HG03066 (cell line): ENCODE data around the gene HIF1A.
"Not testable (repeated sequence)": the region's sequence is repeated elsewhere in the genome, so short reads cannot be mapped to it uniquely, and the experiment has no call there.

Source experiments
- ATAC-seq: cut with Tn5 transposase; IDR thresholded peaks from one replicate; pipeline ENCODE4 v1.9.1; 2021; ENCODE audit warnings: low read depth; ENCODE audit not compliant: unreplicated experiment

Gene HIF1A

DNA sequence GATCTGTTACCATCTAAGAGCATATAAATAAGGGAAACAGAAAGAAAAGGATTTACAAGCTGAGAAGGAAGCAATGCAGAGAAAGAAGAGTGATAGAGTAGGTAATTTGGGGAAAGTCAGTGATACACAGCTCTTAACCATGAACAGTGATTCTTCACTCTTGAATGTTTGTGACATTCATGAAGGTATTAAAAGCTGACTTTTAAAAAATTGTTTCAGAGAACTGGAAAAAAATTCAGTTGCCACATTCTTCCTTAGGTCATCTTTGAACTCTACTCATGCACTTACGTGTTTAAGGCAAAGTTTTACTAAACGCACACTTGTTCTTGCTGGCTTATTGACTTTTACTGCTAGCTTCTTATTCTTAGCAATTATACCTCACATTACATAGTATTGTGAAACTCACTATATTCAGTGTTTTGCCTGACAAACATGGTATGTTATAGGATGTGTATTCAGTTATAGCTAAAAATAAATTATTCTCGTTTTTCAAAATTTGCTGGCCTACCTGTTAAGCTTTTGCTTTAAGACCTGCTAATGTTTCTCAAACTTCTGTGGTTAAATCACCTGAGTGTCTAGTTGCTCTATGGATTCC is 10.9 kb downstream of the HIF1A start:
- no peak for ATAC-seq

DNA sequence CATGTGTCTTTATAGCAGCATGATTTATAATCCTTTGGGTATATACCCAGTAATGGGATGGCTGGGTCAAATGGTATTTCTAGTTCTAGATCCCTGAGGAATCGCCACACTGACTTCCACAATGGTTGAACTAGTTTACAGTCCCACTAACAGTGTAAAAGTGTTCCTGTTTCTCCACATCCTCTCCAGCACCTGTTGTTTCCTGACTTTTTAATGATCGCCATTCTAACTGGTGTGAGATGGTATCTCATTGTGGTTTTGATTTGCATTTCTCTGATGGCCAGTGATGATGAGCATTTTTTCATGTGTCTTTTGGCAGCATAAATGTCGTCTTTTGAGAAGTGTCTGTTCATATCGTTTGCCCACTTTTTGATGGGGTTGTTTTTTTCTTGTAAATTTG is 12.5 kb downstream of the HIF1A start:
- not testable (repeated sequence) for ATAC-seq

DNA sequence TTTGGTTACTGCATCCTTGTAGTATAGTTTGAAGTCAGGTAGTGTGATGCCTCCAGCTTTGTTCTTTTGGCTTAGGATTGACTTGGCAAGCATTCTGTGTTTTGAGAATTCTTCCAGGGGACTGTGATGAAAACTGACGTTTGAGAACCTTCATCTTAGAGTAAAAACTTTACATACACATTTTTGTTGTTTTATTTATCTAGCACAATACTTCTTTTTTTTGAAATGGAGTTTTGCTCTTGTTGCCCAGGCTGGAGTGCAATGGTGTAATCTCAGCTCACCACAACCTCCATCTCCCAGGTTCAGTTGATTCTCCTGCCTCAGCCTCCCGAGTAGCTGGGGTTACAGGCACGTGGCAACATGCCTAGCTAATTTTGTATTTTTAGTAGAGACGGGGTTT is 13.4 kb downstream of the HIF1A start:
- ATAC-seq = not testable (repeated sequence)

GRCh38 chr14:61710853-61711817 is 15.8 kb downstream of the HIF1A start:
- ATAC-seq = no peak

- no peak for ATAC-seq
Measured at GRCh38 chr14:61712137-61712536, 16.8 kb downstream of the HIF1A start.

- no peak for ATAC-seq
Measured at GRCh38 chr14:61713724-61714437, 18.6 kb downstream of the HIF1A start.

- no peak for ATAC-seq
Measured at GRCh38 chr14:61716956-61717355, 21.6 kb downstream of the HIF1A start.

DNA sequence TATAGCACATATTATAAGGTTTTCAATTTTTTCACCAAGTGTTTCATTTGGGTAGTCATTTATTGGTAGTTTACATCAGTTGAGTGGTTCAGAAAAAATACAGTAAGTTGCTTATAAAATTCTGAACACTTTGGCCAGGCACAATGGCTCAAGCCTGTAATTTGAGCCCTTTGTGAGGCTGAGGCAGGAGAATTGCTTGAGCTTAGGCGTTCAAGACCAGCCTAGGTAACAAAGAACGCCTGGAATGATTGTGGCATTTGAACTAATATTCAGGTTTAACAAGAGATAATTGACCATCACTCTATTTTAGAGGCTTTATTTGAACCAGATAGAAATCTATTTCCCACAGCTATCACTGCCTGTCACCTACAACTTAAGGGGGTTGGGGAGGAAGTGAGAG is 22.7 kb downstream of the HIF1A start:
- no peak for ATAC-seq

DNA sequence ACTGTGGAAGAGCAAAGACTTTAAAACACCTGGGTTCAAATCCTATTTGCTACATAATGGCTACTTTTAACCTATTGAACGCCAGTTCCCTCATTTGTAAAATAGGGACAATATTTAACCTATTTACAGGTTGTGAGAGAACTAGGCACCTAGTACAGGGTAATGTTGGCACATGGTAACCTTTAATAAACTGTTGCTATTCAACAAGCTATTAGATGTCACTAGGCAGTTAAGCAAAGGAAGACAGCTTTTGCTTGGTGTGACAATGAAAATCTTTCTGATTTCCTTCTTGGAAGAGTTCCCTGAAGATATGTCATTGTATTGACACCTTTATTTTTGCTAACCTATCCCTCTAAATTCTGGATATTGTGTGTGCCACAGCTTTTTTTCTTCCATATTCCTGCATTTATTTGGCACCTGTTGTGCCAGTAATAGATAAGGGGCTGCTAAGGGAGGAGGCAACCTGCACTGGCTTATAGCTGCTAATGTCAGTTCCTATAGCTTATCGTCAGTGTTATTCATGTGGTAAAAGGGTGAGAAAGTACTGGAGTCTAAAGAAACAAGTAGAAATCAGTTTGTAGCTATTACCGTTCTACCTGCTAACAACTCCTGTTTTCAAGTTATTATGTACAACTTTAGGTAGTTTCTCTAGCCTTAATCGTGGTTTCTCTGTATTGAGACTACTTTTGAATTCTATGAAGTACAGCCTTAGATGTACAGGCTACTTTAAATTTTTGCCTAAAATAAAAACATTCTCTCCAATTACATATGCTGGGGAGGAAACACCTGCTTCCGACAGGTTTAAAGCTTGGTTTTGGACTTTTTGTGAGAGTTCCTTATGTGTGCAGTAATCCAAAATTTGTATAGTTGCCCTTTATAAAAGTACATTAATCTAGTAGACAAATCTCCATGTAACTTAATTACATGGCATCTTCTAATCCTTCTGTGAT is 24.3 kb downstream of the HIF1A start:
- ATAC-seq = no peak

DNA sequence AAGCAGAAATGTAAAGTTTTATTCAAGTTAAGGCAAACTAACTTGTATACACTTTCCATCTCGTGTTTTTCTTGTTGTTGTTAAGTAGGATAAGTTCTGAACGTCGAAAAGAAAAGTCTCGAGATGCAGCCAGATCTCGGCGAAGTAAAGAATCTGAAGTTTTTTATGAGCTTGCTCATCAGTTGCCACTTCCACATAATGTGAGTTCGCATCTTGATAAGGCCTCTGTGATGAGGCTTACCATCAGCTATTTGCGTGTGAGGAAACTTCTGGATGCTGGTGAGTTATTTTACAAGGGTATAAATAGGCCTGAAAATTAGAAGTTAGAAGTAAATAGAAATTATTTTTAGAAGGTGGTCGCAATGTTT is 25.0 kb downstream of the HIF1A start:
- no peak for ATAC-seq

- ATAC-seq = no peak
Measured at GRCh38 chr14:61720741-61721140, 25.4 kb downstream of the HIF1A start.

GRCh38 chr14:61724133-61724532 is 28.8 kb downstream of the HIF1A start:
- no peak for ATAC-seq

DNA sequence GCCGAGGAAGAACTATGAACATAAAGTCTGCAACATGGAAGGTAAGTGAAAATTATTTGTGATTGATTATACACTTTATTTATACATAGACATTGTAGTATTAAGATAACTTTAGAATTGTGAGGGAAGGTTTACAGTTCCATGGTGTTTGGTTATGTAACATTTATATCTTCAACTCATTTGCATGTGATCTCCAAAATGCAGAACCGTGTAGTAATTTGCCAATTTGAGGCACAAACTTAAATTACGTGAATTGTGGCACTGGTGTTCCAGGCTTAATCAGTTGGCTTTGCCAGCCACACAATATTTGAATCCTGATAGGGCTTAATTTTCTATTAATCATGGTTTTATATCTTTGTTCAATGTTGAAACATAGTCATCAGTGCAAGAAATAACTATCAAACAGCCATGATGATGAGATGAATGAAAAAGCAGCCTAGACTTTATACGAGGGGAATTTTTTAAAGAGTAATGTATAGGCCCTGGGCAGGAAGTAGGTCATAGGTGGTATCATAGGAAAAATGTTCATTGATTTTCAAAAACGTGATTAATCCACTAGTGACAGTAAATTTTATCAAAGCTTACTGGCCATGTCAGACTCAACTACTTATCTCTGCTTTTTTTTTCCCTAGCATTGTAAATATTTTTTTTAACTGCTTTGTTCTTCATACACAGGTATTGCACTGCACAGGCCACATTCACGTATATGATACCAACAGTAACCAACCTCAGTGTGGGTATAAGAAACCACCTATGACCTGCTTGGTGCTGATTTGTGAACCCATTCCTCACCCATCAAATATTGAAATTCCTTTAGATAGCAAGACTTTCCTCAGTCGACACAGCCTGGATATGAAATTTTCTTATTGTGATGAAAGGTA is 31.7 kb downstream of the HIF1A start:
- no peak for ATAC-seq

- ATAC-seq = no peak
Measured at GRCh38 chr14:61730756-61731373, 35.6 kb downstream of the HIF1A start.

DNA sequence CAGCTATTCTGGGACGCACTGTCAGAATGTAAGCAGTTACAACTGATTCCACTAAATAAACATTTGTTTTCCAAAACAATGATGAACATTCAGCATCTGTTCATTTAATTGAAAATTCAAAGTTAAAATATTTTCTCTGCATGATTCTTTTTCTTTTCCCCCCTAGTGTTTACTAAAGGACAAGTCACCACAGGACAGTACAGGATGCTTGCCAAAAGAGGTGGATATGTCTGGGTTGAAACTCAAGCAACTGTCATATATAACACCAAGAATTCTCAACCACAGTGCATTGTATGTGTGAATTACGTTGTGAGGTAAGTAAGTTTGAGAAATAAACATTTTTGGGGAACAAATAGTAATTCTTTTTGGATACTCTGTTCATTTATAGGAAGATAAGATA is 38.7 kb downstream of the HIF1A start:
- ATAC-seq = no peak

DNA sequence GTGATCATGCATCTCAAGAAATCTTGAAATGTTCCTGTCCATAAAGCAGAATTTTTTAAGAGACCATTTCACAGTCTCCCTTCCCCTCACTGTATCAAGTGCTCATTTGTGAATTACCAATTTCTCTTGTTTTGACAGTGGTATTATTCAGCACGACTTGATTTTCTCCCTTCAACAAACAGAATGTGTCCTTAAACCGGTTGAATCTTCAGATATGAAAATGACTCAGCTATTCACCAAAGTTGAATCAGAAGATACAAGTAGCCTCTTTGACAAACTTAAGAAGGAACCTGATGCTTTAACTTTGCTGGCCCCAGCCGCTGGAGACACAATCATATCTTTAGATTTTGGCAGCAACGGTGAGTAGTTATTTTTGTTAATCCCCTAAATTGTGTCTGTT is 41.4 kb downstream of the HIF1A start:
- ATAC-seq = no peak

DNA sequence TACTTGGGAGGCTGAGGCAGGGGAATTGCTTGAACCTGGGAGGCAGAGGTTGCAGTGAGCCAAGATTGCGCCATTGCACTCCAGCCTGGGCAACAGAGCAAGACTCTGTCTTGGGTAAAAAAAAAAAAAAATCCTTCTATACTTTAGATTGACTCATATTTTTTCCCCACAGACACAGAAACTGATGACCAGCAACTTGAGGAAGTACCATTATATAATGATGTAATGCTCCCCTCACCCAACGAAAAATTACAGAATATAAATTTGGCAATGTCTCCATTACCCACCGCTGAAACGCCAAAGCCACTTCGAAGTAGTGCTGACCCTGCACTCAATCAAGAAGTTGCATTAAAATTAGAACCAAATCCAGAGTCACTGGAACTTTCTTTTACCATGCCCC is 42.6 kb downstream of the HIF1A start:
- no peak for ATAC-seq

GRCh38 chr14:61739133-61739532 is 43.8 kb downstream of the HIF1A start:
- no peak for ATAC-seq

DNA sequence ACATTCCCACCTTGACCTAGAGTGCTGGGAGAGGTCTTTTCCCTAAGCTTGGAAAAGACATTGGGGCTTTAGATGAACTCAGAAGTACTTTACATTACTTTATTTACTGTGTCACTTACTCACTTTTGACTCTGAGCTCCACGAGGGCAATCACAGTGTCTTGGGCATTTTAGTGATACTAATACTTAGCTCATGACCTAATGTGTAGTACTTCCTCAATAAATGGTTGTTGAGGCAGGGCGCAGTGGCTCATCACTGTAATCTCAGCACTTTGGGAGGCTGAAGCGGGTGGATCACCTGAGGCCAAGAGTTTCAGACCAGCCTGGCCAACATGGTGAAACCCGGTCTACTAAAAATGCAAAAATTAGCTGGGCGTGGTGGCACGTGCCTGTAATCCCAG is 47.1 kb downstream of the HIF1A start:
- no peak for ATAC-seq
